ENCODE results near the gene RPL35. TPM values are rescaled to one million over a fixed set of nuclear protein-coding genes. Genes with fewer than 3 reads are reported as not detected.

RPL35 gene
- 1,644 and 1,645 TPM in 2 replicates for total RNA-seq

GRCh38 chr9:124861342-124862229 lies at the start of gene RPL35, which contains the start of gene ARPC5L:
RPL35 (minus strand) TSS chr9:124861957; CDS start chr9:124861912, 45 bp downstream.
ARPC5L (plus strand) TSS chr9:124862130; CDS start chr9:124869291, 7,161 bp downstream.
- no peaks in the 10 kb centered on the region for H3K9me3 ChIP-seq (ENCODE audit: low read depth, low read length)
- no peaks in the 10 kb centered on the region for H3K27me3 ChIP-seq (ENCODE audit: insufficient read depth, low read length)
- H3K4me3 ChIP-seq (ENCODE audit: insufficient read depth, low read length): peak within 1 kb of the TSS; percentile 90
- peaks cover 44% of the 10 kb centered on the region for H3K36me3 ChIP-seq (ENCODE audit: insufficient read depth, low read length)
- H3K4me2 ChIP-seq (ENCODE audit: insufficient read depth, low read length): peak within 1 kb of the TSS; percentile 94
- peak within 1 kb of the TSS; percentile 98 for H2AFZ ChIP-seq (ENCODE audit: low read length)
- DNase-seq (ENCODE audit: insufficient read length, low spot score, missing footprints): peak; percentile 100
- peak within 1 kb of the TSS; percentile 90 for H3K27ac ChIP-seq (ENCODE audit: low read depth, low read length)
- peaks cover 48% of the 10 kb centered on the region for H4K20me1 ChIP-seq (ENCODE audit: insufficient read depth, low read length)
- peaks cover 22% of the 10 kb centered on the region for H3K4me1 ChIP-seq (ENCODE audit: insufficient read depth, low read length)
- peaks cover 34% of the 10 kb centered on the region for H3K79me2 ChIP-seq (ENCODE audit: insufficient read depth, low read length)
- TF ChIP-seq, protein P1, sequence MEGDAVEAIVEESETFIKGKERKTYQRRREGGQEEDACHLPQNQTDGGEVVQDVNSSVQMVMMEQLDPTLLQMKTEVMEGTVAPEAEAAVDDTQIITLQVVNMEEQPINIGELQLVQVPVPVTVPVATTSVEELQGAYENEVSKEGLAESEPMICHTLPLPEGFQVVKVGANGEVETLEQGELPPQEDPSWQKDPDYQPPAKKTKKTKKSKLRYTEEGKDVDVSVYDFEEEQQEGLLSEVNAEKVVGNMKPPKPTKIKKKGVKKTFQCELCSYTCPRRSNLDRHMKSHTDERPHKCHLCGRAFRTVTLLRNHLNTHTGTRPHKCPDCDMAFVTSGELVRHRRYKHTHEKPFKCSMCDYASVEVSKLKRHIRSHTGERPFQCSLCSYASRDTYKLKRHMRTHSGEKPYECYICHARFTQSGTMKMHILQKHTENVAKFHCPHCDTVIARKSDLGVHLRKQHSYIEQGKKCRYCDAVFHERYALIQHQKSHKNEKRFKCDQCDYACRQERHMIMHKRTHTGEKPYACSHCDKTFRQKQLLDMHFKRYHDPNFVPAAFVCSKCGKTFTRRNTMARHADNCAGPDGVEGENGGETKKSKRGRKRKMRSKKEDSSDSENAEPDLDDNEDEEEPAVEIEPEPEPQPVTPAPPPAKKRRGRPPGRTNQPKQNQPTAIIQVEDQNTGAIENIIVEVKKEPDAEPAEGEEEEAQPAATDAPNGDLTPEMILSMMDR (IDR thresholded peaks at IDR 0.05; ENCODE audit: extremely low read depth, low read depth, low read length): peak; percentile 25

- Histone ChIP-seq H3K4me2 (ENCODE audit: insufficient read depth, low read length) (no peak overlapping the region), H3K27me3 (ENCODE audit: insufficient read depth, low read length) (no peaks in the 10 kb centered on the region), H3K4me3 (ENCODE audit: insufficient read depth, low read length) (no peak overlapping the region), H3K36me3 (ENCODE audit: insufficient read depth, low read length) (peaks cover 34% of the 10 kb centered on the region), H2AFZ (ENCODE audit: low read length) (no peak overlapping the region), H3K27ac (ENCODE audit: low read depth, low read length) (no peak overlapping the region), H3K79me2 (ENCODE audit: insufficient read depth, low read length) (no peaks in the 10 kb centered on the region), H3K4me1 (ENCODE audit: insufficient read depth, low read length) (no peaks in the 10 kb centered on the region), H3K9me3 (ENCODE audit: low read depth, low read length) (no peaks in the 10 kb centered on the region), H4K20me1 (ENCODE audit: insufficient read depth, low read length) (peaks cover 3% of the 10 kb centered on the region)
- no peak for DNase-seq (ENCODE audit: insufficient read length, low spot score, missing footprints)
- TF ChIP-seq, protein P1 (IDR thresholded peaks at IDR 0.05; ENCODE audit: extremely low read depth, low read depth, low read length): no peak
Observed at GRCh38 chr9:124908098-124908497, 46.3 kb upstream of the RPL35 start.

- peaks cover 36% of the 10 kb centered on the region for H3K36me3 ChIP-seq (ENCODE audit: insufficient read depth, low read length)
- no peaks in the 10 kb centered on the region for H3K79me2 ChIP-seq (ENCODE audit: insufficient read depth, low read length)
- DNase-seq (ENCODE audit: insufficient read length, low spot score, missing footprints): no peak
- no peak overlapping the region for H3K4me2 ChIP-seq (ENCODE audit: insufficient read depth, low read length)
- no peak overlapping the region for H3K27ac ChIP-seq (ENCODE audit: low read depth, low read length)
- H3K27me3 ChIP-seq (ENCODE audit: insufficient read depth, low read length): no peaks in the 10 kb centered on the region
- H4K20me1 ChIP-seq (ENCODE audit: insufficient read depth, low read length): peaks cover 3% of the 10 kb centered on the region
- H3K4me1 ChIP-seq (ENCODE audit: insufficient read depth, low read length): peaks cover under 1% of the 10 kb centered on the region
- no peaks in the 10 kb centered on the region for H3K9me3 ChIP-seq (ENCODE audit: low read depth, low read length)
- no peak overlapping the region for H3K4me3 ChIP-seq (ENCODE audit: insufficient read depth, low read length)
- TF ChIP-seq, protein P1 (IDR thresholded peaks at IDR 0.05; ENCODE audit: extremely low read depth, low read depth, low read length): no peak
- H2AFZ ChIP-seq (ENCODE audit: low read length): no peak overlapping the region
Observed at GRCh38 chr9:124906966-124907365, 45.2 kb upstream of the RPL35 start.

DNA sequence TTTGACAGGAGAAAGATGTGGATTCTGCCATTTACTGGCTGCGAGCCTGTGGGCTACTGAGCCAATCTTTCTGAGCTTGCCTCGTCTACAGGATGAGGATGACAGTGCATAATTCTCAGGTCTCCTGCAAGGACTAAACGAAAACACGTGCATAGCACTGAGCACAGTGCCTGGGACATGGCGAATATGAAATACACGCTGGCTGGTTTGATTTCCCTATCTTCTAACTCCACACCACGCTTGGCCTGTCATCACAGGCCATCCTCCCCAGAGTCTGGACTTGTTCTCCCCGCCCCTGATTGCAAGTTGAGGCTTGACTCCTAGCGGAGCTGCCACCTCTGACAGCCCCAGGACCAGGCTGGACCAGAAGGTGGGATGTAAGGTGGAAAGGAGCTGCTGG lies 38.1 kb upstream of the RPL35 start:
- TF ChIP-seq, protein P1 (IDR thresholded peaks at IDR 0.05; ENCODE audit: extremely low read depth, low read depth, low read length): no peak
- no peaks in the 10 kb centered on the region for H3K79me2 ChIP-seq (ENCODE audit: insufficient read depth, low read length)
- H3K4me2 ChIP-seq (ENCODE audit: insufficient read depth, low read length): no peak overlapping the region
- H3K27ac ChIP-seq (ENCODE audit: low read depth, low read length): no peak overlapping the region
- no peaks in the 10 kb centered on the region for H3K9me3 ChIP-seq (ENCODE audit: low read depth, low read length)
- peaks cover 3% of the 10 kb centered on the region for H4K20me1 ChIP-seq (ENCODE audit: insufficient read depth, low read length)
- no peaks in the 10 kb centered on the region for H3K27me3 ChIP-seq (ENCODE audit: insufficient read depth, low read length)
- peaks cover 6% of the 10 kb centered on the region for H3K4me1 ChIP-seq (ENCODE audit: insufficient read depth, low read length)
- H3K36me3 ChIP-seq (ENCODE audit: insufficient read depth, low read length): peaks cover 45% of the 10 kb centered on the region
- no peak for DNase-seq (ENCODE audit: insufficient read length, low spot score, missing footprints)
- no peak overlapping the region for H2AFZ ChIP-seq (ENCODE audit: low read length)
- H3K4me3 ChIP-seq (ENCODE audit: insufficient read depth, low read length): no peak overlapping the region

Measured in osteoblast (primary cell).